Measurements from ENCODE around the gene NUP98.
A peak's percentile ranks its signal among the peaks of the same experiment; 100 is the strongest.
"Not testable (repeated sequence)": the region's sequence is repeated elsewhere in the genome, so short reads cannot be mapped to it uniquely, and the experiment has no call there.

Gene NUP98

GRCh38 chr11:3643102-3643546 lies 154.2 kb downstream of the NUP98 start:
- DNase-seq: not testable (repeated sequence)

DNA sequence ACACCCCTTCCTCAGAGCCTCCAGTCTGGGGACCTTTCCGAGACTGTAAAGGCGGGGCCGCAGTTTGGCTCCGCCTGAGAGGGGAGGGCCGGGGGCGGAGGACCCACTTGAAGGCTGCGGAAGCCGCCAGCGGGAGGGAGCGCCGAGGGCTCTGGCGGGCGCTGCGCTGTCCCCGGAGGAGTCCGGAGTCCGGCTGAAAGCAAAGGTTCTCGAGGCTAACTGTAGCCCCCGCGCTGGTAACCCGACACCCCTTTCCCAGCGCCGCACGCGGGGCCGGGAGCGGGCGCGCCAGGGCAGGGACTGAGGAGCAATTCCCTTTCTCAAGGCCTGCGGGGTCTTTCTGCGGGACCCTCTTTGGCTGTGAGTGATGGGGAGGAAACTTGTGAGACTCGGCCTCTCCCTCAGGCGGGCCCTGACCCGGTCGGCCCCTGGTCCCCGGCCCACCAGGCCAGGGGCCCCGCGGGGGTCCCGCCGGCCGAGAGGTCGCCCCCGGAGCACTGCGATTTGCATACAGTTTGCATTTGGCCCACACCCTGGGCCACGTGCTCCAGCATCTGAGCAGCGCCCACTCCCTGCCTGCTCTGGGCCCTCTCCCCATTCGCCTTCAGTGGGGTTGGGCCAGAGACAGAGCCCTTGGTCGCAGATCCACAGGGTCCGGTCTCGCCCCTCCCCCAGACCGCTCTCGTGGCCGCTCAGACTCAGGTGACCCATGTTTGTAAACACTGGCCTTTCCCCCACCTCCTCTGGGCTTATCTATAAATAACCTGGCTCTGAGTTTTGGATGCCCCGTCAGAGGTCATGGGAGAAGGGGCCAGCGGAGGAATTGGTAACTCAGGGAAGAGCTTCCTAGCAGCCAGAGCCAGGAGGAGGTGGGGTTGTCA lies 155.0 kb downstream of the NUP98 start:
- DNase-seq: peak in 16 of 51 donors; percentile 10 to 54 (median 21)

GRCh38 chr11:3641701-3642070 lies 155.7 kb downstream of the NUP98 start, which contains the start of gene ART5:
Gene ART5 (minus strand): TSS chr11:3641992. CDS start chr11:3641862, 130 bp downstream.
- DNase-seq: no peak

DNA sequence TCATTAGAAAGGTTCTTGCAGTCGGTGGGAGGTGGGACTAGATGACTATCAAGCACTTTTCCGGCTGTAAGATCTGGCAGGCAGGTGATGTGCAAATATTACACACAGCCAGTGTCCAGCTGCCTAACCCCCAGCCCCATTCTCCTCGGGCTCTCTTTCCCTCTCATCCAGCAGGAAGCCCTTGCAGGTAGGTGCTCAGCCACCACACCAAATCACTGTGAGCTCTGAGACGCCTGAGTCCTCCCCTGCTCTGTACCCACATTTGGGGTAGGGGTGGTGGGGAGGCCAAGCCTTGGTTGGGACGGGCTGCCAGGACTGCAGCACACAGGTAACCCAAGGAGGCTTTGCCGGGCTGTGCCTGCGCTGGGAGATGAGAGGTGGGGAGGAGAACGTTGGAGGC lies 156.2 kb downstream of the NUP98 start:
- no peak for DNase-seq

DNA sequence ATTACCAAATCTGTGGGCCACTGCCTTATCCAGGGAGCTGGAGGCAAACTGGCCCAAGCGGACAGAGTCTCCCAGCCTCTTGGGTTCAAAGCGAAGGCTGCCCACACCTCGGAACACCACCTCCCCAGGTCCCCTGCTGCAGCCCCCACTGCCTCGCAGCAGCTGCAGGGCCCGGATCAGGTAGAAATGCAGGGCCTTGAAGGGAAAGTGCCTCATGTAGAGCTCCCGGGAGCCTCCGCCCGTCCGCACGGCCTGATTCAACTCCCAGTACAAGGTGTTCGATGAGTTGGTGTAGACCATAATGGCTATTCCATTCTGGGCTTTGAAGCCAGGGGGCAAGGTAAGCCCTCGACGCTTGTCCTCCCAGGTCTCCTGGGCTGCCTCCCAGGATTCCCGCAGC lies 157.5 kb downstream of the NUP98 start:
- DNase-seq: no peak

GRCh38 chr11:3638513-3638912 lies 158.8 kb downstream of the NUP98 start:
- no peak for DNase-seq

- no peak for DNase-seq
Measured at GRCh38 chr11:3637201-3637600, 160.2 kb downstream of the NUP98 start.

- no peak for DNase-seq
Measured at GRCh38 chr11:3635641-3636375, 161.5 kb downstream of the NUP98 start.

DNA sequence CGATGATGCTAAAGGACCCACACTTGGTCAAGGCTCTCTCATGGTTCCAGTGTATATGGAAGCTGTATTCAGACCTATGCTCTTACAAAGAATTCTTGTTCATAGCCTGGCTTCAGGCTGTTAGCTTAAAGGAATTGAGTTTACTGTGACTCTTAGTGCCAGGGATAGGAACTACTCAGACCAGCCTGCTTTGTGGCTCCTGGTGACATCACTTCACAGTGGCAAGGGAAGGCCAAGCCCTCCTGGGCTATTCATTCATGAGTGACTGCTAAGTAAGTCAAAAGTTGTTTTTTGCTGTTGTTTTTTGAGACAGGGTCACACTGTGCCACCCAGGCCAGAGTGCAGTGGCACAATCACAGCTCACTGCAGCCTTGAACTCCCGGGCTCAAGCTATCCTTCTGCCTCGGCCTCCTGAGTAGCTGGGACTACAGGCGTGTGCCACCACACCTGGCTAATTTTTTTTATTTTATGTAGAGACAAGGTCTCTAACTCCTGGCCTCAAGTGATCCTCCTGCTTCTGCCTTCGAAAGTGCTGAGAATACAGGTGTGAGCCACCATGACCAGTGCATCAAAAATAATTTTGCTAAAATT lies 165.2 kb downstream of the NUP98 start:
- DNase-seq: no peak

DNA sequence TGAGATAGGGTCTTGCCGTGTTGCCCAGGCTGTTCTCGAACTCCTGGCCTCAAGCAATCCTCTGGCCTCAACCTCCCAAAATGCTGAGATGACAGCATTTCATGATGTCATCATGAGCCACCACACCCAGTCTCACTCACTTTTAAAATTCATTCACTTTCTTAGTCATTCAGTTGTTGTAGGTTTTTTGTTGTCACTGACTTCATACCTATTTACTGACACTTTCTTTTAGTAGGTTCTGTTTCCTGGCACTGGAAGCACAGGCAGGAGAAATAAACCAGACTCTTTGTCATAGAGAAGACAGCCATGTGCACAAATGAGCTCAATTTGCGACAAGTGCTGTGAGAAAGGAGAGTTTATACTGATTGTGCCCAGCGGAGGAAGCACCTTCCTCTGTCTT lies 166.0 kb downstream of the NUP98 start:
- no peak for DNase-seq

- no peak for DNase-seq
Measured at GRCh38 chr11:3627291-3627690, 170.1 kb downstream of the NUP98 start.

DNA sequence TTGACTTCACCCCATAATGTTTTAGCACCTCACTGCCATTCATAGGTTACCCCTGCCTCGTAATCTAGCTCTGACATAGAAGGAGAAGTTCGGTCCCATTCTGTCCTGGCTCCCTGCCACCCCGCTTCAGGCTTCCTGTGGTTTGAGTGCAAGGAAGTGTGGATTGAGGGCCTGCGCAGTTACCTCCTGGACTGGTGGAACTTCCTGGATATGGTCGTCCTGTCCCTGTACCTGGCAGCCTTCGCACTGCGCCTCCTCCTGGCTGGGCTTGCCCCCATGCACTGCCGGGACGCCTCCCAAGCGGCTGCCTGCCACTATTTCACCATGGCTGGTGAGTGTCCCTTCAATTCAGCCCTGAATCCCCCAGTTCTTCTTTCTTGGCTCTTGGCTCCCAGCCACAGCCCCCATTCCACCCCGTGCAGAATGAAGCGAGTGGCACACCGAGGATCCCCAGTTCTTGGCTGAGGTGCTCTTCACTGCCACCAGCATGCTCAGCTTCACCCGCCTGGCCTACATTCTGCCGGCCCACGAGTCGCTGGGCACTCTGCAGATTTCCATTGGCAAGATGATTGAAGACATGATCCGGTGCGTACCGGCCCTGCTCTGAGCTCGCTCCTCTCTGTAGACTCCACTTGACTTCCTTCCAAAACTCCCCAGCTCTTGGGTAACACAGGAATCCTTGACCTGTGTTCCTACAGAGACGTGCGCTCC lies 170.9 kb downstream of the NUP98 start:
- peak in 19 of 51 donors; percentile 4 to 49 (median 25) for DNase-seq
